IgD-negative memory B cell (primary cell): ENCODE results near the gene CMTM6. TPM values are rescaled to one million over a fixed set of nuclear protein-coding genes. Genes with fewer than 3 reads are reported as not detected.

Experiments used
- H3K27ac Mint-ChIP-seq, 3 donors: one replicate each; pipeline ENCODE4 v1.8.0; 2020 to 2022; ENCODE audit warnings: mild to moderate bottlenecking in 3 of 3, mixed read lengths in 3 of 3, moderate library complexity in 1 of 3
- H3K27me3 Mint-ChIP-seq: one replicate; pipeline ENCODE4 v1.8.0; 2021; ENCODE audit warnings: mixed read lengths
- H3K36me3 Mint-ChIP-seq: one replicate; pipeline ENCODE4 v1.8.0; 2020; ENCODE audit warnings: mild to moderate bottlenecking, mixed read lengths
- H3K4me1 Mint-ChIP-seq, 3 donors: one replicate each; pipeline ENCODE4 v1.8.0; 2020 to 2022; ENCODE audit warnings: mixed read lengths in 3 of 3, mild to moderate bottlenecking in 1 of 3
- H3K4me3 Mint-ChIP-seq, 4 donors: one replicate each; pipeline ENCODE4 v1.8.0; 2020 to 2022; ENCODE audit warnings: mild to moderate bottlenecking in 4 of 4, mixed read lengths in 4 of 4, moderate library complexity in 3 of 4
- H3K9me3 Mint-ChIP-seq, 3 donors: one replicate each; pipeline ENCODE4 v1.8.0; 2020 to 2021; ENCODE audit warnings: mixed read lengths in 3 of 3, mild to moderate bottlenecking in 1 of 3
- polyA plus RNA-seq: library from polyadenylated mRNA; unstranded; fragments of 300-500 nt; fragmentation: Illumina TruSeq; gene quantifications from one replicate; pipeline ENCODE4 v1.2.3, GENCODE V29; 2021

CMTM6 gene
- polyA plus RNA-seq, 1 donor from 2014 or later = 125 TPM

- Mint-ChIP-seq H3K27me3 (no peaks in the 10 kb centered on the region), H3K4me1 (peaks cover 3 to 5% (median 3%) of the 10 kb centered on the region in 3 donors), H3K27ac (peak overlapping the region in 1 of 3 donors; percentile 12), H3K9me3 (peaks cover 0 to 1% (median 0%) of the 10 kb centered on the region in 3 donors), H3K36me3 (no peaks in the 10 kb centered on the region), H3K4me3 (peak overlapping the region in 1 of 4 donors; percentile 10)
These were observed 7.5 kb upstream of the CMTM6 start for GRCh38 chr3:32510075-32510724.

GRCh38 chr3:32508711-32509110 is 6.1 kb upstream of the CMTM6 start:
- H3K9me3 Mint-ChIP-seq = no peaks in the 10 kb centered on the region
- H3K4me3 Mint-ChIP-seq = no peak overlapping the region
- H3K27me3 Mint-ChIP-seq = no peaks in the 10 kb centered on the region
- H3K4me1 Mint-ChIP-seq = peaks cover 0 to 5% (median 0%) of the 10 kb centered on the region in 3 donors
- H3K27ac Mint-ChIP-seq = no peak overlapping the region
- H3K36me3 Mint-ChIP-seq = no peaks in the 10 kb centered on the region

- H3K27ac Mint-ChIP-seq = no peak overlapping the region
- H3K4me1 Mint-ChIP-seq = peaks cover 4 to 15% (median 13%) of the 10 kb centered on the region in 3 donors
- H3K4me3 Mint-ChIP-seq = no peak overlapping the region
- H3K36me3 Mint-ChIP-seq = no peaks in the 10 kb centered on the region
- H3K9me3 Mint-ChIP-seq = no peaks in the 10 kb centered on the region
- no peaks in the 10 kb centered on the region for H3K27me3 Mint-ChIP-seq
These were observed 3.8 kb upstream of the CMTM6 start for GRCh38 chr3:32506466-32506865.

DNA sequence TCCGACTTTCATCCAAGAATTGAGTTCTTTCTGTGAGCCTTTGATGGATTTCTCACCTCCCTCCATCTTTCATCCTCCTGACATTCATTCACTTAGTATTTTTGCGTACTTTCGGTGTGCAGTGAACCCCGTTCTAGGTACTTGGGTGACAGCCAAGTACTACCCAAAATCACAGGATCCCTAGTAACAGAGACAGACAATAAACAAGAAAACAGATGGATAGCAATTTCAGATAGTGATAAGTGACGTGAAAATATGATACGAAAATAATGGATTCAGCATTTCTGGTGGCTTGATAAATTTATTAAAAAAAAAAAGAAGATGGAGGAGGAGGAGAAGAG is 264 bp upstream of the CMTM6 start:
- Mint-ChIP-seq H3K27me3 (no peaks in the 10 kb centered on the region), H3K4me3 (peak overlapping the region; percentile 97 to 100 (median 98)), H3K4me1 (peaks cover 26 to 42% (median 33%) of the 10 kb centered on the region in 3 donors), H3K27ac (peak overlapping the region; percentile 82 to 98 (median 96)), H3K36me3 (peaks cover 2% of the 10 kb centered on the region), H3K9me3 (no peaks in the 10 kb centered on the region)

GRCh38 chr3:32501783-32502117 is 902 bp downstream of the CMTM6 start:
- H3K4me1 Mint-ChIP-seq = peaks cover 30 to 45% (median 38%) of the 10 kb centered on the region in 3 donors
- H3K36me3 Mint-ChIP-seq = peaks cover 2% of the 10 kb centered on the region
- peak overlapping the region; percentile 97 to 100 (median 98) for H3K4me3 Mint-ChIP-seq
- no peaks in the 10 kb centered on the region for H3K9me3 Mint-ChIP-seq
- peak overlapping the region; percentile 82 to 98 (median 96) for H3K27ac Mint-ChIP-seq
- no peaks in the 10 kb centered on the region for H3K27me3 Mint-ChIP-seq

DNA sequence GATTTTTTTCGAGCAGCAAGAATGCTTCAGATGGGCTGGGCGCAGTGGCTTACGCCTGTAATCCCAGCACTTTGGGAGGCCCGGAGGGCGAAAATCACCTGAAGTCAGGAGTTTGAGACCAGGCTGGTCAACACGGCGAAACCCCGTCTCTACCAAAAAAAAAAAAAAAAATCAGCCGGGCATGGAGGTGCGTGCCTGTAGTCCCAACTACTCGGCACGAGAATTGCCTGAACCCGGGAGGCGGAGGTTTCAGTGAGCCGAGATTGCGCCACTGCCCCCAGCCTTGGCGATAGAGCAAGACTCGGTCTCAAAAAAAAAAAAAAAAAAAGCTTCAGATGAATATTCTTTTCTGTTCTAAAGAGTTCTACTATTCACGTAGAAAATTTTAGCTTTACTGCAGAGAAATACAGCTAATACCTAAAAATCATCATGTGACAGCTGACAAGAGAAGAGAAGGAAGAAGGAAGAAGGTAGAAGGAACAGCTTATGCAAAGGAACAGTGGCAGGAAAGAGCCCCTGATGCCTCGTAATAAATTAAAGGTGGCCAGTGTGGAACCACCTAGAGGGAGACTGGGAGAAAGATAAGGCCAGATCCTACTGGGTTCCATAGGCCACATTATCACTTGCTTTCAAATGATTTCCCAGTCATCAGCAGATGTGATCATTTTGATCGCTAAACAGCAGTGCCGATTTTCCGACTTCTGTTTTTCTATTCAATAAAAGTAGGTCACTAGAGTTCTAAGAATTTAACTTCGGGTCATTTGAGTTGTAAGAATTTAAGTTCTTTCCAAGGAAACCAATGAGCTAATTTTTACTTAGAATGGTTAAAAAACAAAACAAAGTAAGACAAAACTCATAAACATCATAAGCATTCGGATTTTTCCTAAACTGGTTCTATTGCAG is 1.5 kb downstream of the CMTM6 start:
- H3K27ac Mint-ChIP-seq = peak overlapping the region; percentile 82 to 98 (median 96)
- no peaks in the 10 kb centered on the region for H3K9me3 Mint-ChIP-seq
- H3K4me3 Mint-ChIP-seq = peak overlapping the region; percentile 97 to 100 (median 98)
- H3K4me1 Mint-ChIP-seq = peaks cover 34 to 51% (median 43%) of the 10 kb centered on the region in 3 donors
- H3K36me3 Mint-ChIP-seq = peaks cover 5% of the 10 kb centered on the region
- H3K27me3 Mint-ChIP-seq = no peaks in the 10 kb centered on the region

GRCh38 chr3:32500231-32500630 is 2.4 kb downstream of the CMTM6 start:
- Mint-ChIP-seq H3K36me3 (peaks cover 6% of the 10 kb centered on the region), H3K4me1 (peaks cover 40 to 60% (median 47%) of the 10 kb centered on the region in 3 donors), H3K27me3 (no peaks in the 10 kb centered on the region), H3K4me3 (peak overlapping the region; percentile 97 to 100 (median 98)), H3K27ac (peak overlapping the region; percentile 35 to 82 (median 46)), H3K9me3 (no peaks in the 10 kb centered on the region)

GRCh38 chr3:32499585-32499984 is 3.1 kb downstream of the CMTM6 start:
- no peaks in the 10 kb centered on the region for H3K27me3 Mint-ChIP-seq
- peak overlapping the region in 2 of 3 donors; percentile 59 to 82 for H3K27ac Mint-ChIP-seq
- H3K4me1 Mint-ChIP-seq = peaks cover 43 to 63% (median 50%) of the 10 kb centered on the region in 3 donors
- peaks cover 6% of the 10 kb centered on the region for H3K36me3 Mint-ChIP-seq
- no peaks in the 10 kb centered on the region for H3K9me3 Mint-ChIP-seq
- peak overlapping the region; percentile 7 to 100 (median 59) for H3K4me3 Mint-ChIP-seq

- H3K4me3 Mint-ChIP-seq = peak overlapping the region in 1 of 4 donors; percentile 97
- peaks cover 43 to 63% (median 47%) of the 10 kb centered on the region in 3 donors for H3K4me1 Mint-ChIP-seq
- no peaks in the 10 kb centered on the region for H3K9me3 Mint-ChIP-seq
- peaks cover 6% of the 10 kb centered on the region for H3K36me3 Mint-ChIP-seq
- H3K27me3 Mint-ChIP-seq = no peaks in the 10 kb centered on the region
- H3K27ac Mint-ChIP-seq = peak overlapping the region in 1 of 3 donors; percentile 92
These were observed 3.7 kb downstream of the CMTM6 start for GRCh38 chr3:32498992-32499391.

- no peaks in the 10 kb centered on the region for H3K27me3 Mint-ChIP-seq
- H3K4me3 Mint-ChIP-seq = peak overlapping the region; percentile 47 to 92 (median 77)
- peak overlapping the region; percentile 89 to 95 (median 92) for H3K27ac Mint-ChIP-seq
- H3K36me3 Mint-ChIP-seq = peaks cover 6% of the 10 kb centered on the region
- H3K4me1 Mint-ChIP-seq = peaks cover 43 to 63% (median 43%) of the 10 kb centered on the region in 3 donors
- H3K9me3 Mint-ChIP-seq = no peaks in the 10 kb centered on the region
These were observed 4.4 kb downstream of the CMTM6 start for GRCh38 chr3:32498252-32498651.

DNA sequence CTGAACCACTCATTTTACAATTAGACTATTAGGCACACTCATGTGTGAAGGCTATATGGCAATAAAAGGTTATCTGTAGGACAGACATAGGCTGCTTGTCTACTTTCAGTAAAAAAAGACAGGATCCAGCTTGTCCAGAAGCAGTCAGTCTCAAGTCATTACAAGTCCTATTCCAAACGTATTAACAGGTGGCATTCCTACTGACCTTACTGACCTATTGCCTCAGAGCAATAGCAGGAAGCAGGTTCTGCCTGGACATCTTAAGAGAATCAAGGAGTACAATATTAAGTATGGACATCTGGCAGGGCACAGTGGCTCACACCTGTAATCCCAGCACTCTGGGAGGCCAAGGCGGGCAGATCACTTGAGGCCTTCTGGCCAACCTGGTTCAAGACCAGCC is 7.0 kb downstream of the CMTM6 start:
- H3K4me3 Mint-ChIP-seq = peak overlapping the region in 2 of 4 donors; percentile 31 to 32
- no peaks in the 10 kb centered on the region for H3K9me3 Mint-ChIP-seq
- peak overlapping the region in 2 of 3 donors; percentile 32 to 71 for H3K27ac Mint-ChIP-seq
- H3K36me3 Mint-ChIP-seq = peaks cover 6% of the 10 kb centered on the region
- peaks cover 33 to 43% (median 37%) of the 10 kb centered on the region in 3 donors for H3K4me1 Mint-ChIP-seq
- no peaks in the 10 kb centered on the region for H3K27me3 Mint-ChIP-seq

DNA sequence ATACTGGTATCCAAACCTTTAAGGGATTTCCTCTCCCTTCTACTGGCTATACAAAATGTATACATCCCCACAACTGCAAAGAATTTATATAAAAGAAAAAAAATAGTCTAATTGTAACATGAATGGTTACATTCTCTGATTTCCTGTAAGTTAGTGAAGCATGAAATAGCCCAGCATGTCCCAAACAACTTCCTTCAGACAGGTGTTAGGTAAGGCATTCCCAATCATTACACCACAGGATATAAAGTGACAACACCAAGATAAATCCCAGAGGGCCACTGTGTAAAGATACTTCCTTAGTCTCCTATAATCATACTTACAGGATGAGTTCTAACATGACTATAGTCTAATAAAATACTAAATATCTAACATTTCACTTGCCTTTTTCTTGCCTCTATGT is 7.6 kb downstream of the CMTM6 start:
- Mint-ChIP-seq H3K36me3 (peaks cover 6% of the 10 kb centered on the region), H3K9me3 (no peaks in the 10 kb centered on the region), H3K4me1 (peaks cover 27 to 38% (median 32%) of the 10 kb centered on the region in 3 donors), H3K4me3 (peak overlapping the region in 2 of 4 donors; percentile 31 to 32), H3K27ac (peak overlapping the region in 1 of 3 donors; percentile 32), H3K27me3 (no peaks in the 10 kb centered on the region)

- Mint-ChIP-seq H3K4me3 (peak overlapping the region in 1 of 4 donors; percentile 19), H3K36me3 (peaks cover 6% of the 10 kb centered on the region), H3K4me1 (peaks cover 20 to 28% (median 26%) of the 10 kb centered on the region in 3 donors), H3K9me3 (no peaks in the 10 kb centered on the region), H3K27me3 (no peaks in the 10 kb centered on the region), H3K27ac (no peak overlapping the region)
These were observed 8.9 kb downstream of the CMTM6 start for GRCh38 chr3:32493437-32494414.

DNA sequence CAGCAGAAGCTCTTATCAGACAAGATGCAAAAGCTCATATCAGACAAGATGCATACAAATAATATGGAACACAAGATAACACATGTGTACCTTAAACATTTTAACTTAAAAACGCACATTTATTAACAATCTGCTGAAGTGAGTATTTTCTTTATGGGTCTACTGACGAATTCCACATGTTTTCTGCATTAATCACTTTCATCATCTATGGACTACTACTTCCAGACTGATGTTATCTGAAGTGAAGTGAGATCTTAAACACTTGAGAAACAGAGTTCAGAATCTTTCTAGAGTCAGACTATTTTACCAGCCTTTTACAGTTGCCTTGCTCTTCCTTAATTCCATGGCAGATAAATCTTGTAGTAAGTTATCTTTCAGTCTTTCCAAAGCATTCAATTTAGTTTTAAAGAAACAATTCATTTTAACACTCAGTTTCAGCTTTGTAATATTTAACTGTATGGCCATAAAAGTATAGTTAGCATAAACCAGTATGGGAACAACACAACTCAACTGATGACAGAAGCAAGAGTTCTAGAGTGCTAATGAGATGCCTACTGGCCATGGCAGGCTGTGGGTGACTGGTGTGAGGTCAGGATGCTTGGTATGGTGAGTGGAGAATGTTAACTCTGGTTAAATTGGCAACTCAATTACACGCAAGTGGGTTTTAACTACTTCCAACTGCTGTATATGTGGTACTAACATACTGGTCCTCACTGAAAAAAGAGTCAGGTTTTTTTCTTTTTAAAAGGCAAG is 9.8 kb downstream of the CMTM6 start:
- H3K9me3 Mint-ChIP-seq = no peaks in the 10 kb centered on the region
- H3K27ac Mint-ChIP-seq = no peak overlapping the region
- H3K27me3 Mint-ChIP-seq = no peaks in the 10 kb centered on the region
- H3K4me1 Mint-ChIP-seq = peaks cover 18 to 28% (median 24%) of the 10 kb centered on the region in 3 donors
- H3K36me3 Mint-ChIP-seq = peaks cover 4% of the 10 kb centered on the region
- no peak overlapping the region for H3K4me3 Mint-ChIP-seq
